GM12878 (cell line): ENCODE measurements around the gene KISS1R. TPM values are rescaled to one million over a fixed set of nuclear protein-coding genes. Genes with fewer than 3 reads are reported as not detected.

Experiments used
- CREB1 ChIP-seq: IDR thresholded peaks from 2 replicates; pipeline ENCODE4 v1.6.1; 2012; ENCODE audit warnings: low read depth, mild to moderate bottlenecking, inconsistent platforms
- GABPA ChIP-seq: IDR thresholded peaks from 2 replicates; pipeline ENCODE4 v1.6.1; 2014; ENCODE audit warnings: antibody characterized with exemption, low read depth, mild to moderate bottlenecking, inconsistent platforms
- MAX ChIP-seq: IDR thresholded peaks from 2 replicates; pipeline ENCODE4 v1.6.1; 2012; ENCODE audit warnings: low read depth, low read length, improper control_type of control experiment
- MEF2A ChIP-seq: IDR thresholded peaks from 2 replicates; pipeline ENCODE4 v1.6.1; 2011; ENCODE audit warnings: low read depth, mild to moderate bottlenecking, low read length, moderate library complexity; ENCODE audit not compliant: insufficient read depth
- MLLT1 ChIP-seq: fragments of 450-650 bp; IDR thresholded peaks from 2 replicates; pipeline ENCODE4 v1.6.1; 2016; ENCODE audit warnings: mild to moderate bottlenecking
- MTA3 ChIP-seq: IDR thresholded peaks from 2 replicates; pipeline ENCODE4 v1.6.1; 2012; ENCODE audit warnings: low read length, inconsistent platforms, borderline replicate concordance
- MYB ChIP-seq: fragments of 150-350 bp; IDR thresholded peaks from 2 replicates; pipeline ENCODE4 v1.6.1; 2014; ENCODE audit warnings: mild to moderate bottlenecking, low read depth, low read length, borderline replicate concordance
- SKIL ChIP-seq: fragments of 450-650 bp; IDR thresholded peaks from 2 replicates; pipeline ENCODE4 v1.6.1; 2017; ENCODE audit warnings: mild to moderate bottlenecking, low read depth, inconsistent platforms; ENCODE audit not compliant: poor library complexity, severe bottlenecking
- SMAD1 ChIP-seq: fragments of 450-650 bp; IDR thresholded peaks from 2 replicates; pipeline ENCODE4 v1.6.1; 2018; ENCODE audit warnings: mild to moderate bottlenecking, low read depth; ENCODE audit not compliant: partially characterized antibody
- USF2 ChIP-seq: IDR thresholded peaks from 2 replicates; pipeline ENCODE4 v1.6.1; 2011; ENCODE audit warnings: low read depth, low read length, improper control_type of control experiment, borderline replicate concordance
- ZNF592 ChIP-seq: fragments of 450-650 bp; IDR thresholded peaks from 2 replicates; pipeline ENCODE4 v1.6.1; 2017; ENCODE audit warnings: mild to moderate bottlenecking, moderate library complexity
- polyA plus RNA-seq, 11 experiments: library from polyadenylated mRNA; depleted of rRNA in 4 of 11; unstranded in 6 of 11; stranded (reverse) in 5 of 11; fragments of >200 nt; fragmentation: Nextera tagmentation in 4 of 11; fragmentation: Illumina TruSeq in 1 of 11; extraction: Ambion mirVana in 4 of 11; extraction: Trizol in 1 of 11; gene quantifications; 1 replicate in 1 of 11; 2 replicates in 10 of 11; pipeline versions ENCODE4 v1.2.1 to v1.2.3, GENCODE V29; 2011 to 2016; ENCODE audit warnings: inconsistent platforms in 2 of 11, missing spikeins in 2 of 11, low read depth in 1 of 11
- total RNA-seq, 4 experiments: library from RNA; depleted of rRNA in 3 of 4; stranded (reverse); fragments of >200 nt in 3 of 4; fragmentation: Illumina TruSeq in 1 of 4; extraction: Trizol in 1 of 4; gene quantifications; 2 replicates each; pipeline versions ENCODE4 v1.2.1 to v1.2.3, GENCODE V29; 2013 to 2021
- TF ChIP-seq, protein P1 (sequence below): fragments of 450-650 bp; IDR thresholded peaks from 2 replicates; pipeline ENCODE4 v1.6.1; 2016; ENCODE audit warnings: mild to moderate bottlenecking

The KISS1R gene
- total and polyA plus RNA-seq, 10 of the 15 experiments (the other 5 are each of a cell fraction or from before 2014, with no cell fraction given), result 0.13 to 2.7 (median 1.4) TPM; not detected in 3

- TF ChIP-seq USF2 (no peak), GABPA (no peak), ZNF592 (no peak), SKIL (peak; percentile 90), SMAD1 (no peak), MYB (no peak), CREB1 (peak; percentile 30; the same call in 1 of the 2 replicates), MTA3 (no peak), MAX (0 out of 2 replicates have a peak, but pooled peaks have one; percentile 57), MEF2A (0 out of 2 replicates have a peak, but pooled peaks have one; percentile 27), MLLT1 (no peak; the same call in 1 of the 2 replicates)
- TF ChIP-seq, protein P1, sequence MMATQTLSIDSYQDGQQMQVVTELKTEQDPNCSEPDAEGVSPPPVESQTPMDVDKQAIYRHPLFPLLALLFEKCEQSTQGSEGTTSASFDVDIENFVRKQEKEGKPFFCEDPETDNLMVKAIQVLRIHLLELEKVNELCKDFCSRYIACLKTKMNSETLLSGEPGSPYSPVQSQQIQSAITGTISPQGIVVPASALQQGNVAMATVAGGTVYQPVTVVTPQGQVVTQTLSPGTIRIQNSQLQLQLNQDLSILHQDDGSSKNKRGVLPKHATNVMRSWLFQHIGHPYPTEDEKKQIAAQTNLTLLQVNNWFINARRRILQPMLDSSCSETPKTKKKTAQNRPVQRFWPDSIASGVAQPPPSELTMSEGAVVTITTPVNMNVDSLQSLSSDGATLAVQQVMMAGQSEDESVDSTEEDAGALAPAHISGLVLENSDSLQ, result no peak
Measured at GRCh38 chr19:892894-893689, 24.0 kb upstream of the KISS1R start, which contains the start of the genes MED16 and RNU6-9 (continued).
